ENCODE results near the gene SEC31B. TPM values are rescaled to one million over a fixed set of nuclear protein-coding genes. Genes with fewer than 3 reads are reported as not detected.

SEC31B gene
- 10 to 100 TPM in 1 of 2 donors, 1 to 10 TPM in 1; 9.0 to 13.6 TPM for total RNA-seq
- polyA plus RNA-seq (2013, experiment 1 of 2), result 14.0 TPM
- 13.4 TPM for polyA plus RNA-seq (2013, experiment 2 of 2)
- long read RNA-seq, experiment 1, result 0 reads
- long read RNA-seq, experiment 2, partial matches to known transcripts, result 1 of 6 reads
- long read RNA-seq, experiment 2, other reads (novel, unspliced or antisense), result 5 of 6 reads
- long read RNA-seq, experiment 3, partial matches to known transcripts, result 0 of 3 reads
- long read RNA-seq, experiment 3, other reads (novel, unspliced or antisense), result 3 of 3 reads
- long read RNA-seq, experiment 4, result 0 reads

GRCh38 chr10:100519311-100520051 is at the start of gene SEC31B:
TSS of gene SEC31B (minus strand) at chr10:100519861. CDS start at chr10:100516952, 2,909 bp downstream.
- Histone ChIP-seq H3K36me3 (ENCODE audit: control insufficient read depth, insufficient read depth, low read length) (peaks cover 23% of the 10 kb centered on the region), H3K9ac (ENCODE audit: extremely low read depth, low read length, poor library complexity, severe bottlenecking) (no peak within 1 kb of the TSS), H3K27ac (ENCODE audit: low read depth, low read length) (no peak within 1 kb of the TSS), H3K4me1 (ENCODE audit: control insufficient read depth, insufficient read depth, low read length) (peaks cover 4% of the 10 kb centered on the region), H3K9me3 (ENCODE audit: control insufficient read depth, low read length) (no peaks in the 10 kb centered on the region), H3K27me3 (ENCODE audit: control insufficient read depth, insufficient read depth, low read length, poor library complexity, severe bottlenecking) (peaks cover 55% of the 10 kb centered on the region), H3K4me3 (ENCODE audit: low read length) (peak within 1 kb of the TSS; percentile 70)
- peak within 1 kb of the TSS; percentile 67 for H3K4me3 Mint-ChIP-seq
- WGBS, 2 experiments (ENCODE audit: insufficient coverage in 1 of 2, insufficient read length in 1 of 2), result 1 to 3% methylated on average over 23 to 72 of the region's 72 CpGs
- peaks cover 10% of the 10 kb centered on the region for H3K4me1 Mint-ChIP-seq
- peaks cover 12% of the 10 kb centered on the region for H3K36me3 Mint-ChIP-seq (ENCODE audit: low read depth)
- no peaks in the 10 kb centered on the region for H3K9me3 Mint-ChIP-seq
- H3K27ac Mint-ChIP-seq, result no peak within 1 kb of the TSS
- H3K27me3 Mint-ChIP-seq (ENCODE audit: insufficient read depth), result peaks cover 54% of the 10 kb centered on the region
- TF ChIP-seq CTCF (conservative IDR thresholded peaks at IDR 0.05), result no peak
- peak; percentile 92 for DNase-seq

GRCh38 chr10:100568912-100569311 is 49.3 kb upstream of the SEC31B start:
- Histone ChIP-seq H3K27me3 (ENCODE audit: control insufficient read depth, insufficient read depth, low read length, poor library complexity, severe bottlenecking) (peaks cover 50% of the 10 kb centered on the region), H3K9me3 (ENCODE audit: control insufficient read depth, low read length) (no peaks in the 10 kb centered on the region)
- peaks cover 11% of the 10 kb centered on the region for H3K27me3 Mint-ChIP-seq (ENCODE audit: insufficient read depth)

GRCh38 chr10:100567826-100568225 is 48.2 kb upstream of the SEC31B start:
- H3K4me1 Mint-ChIP-seq, result peaks cover 13% of the 10 kb centered on the region
- 69 to 74% methylated on average over 3 to 6 of the region's 6 CpGs for WGBS, 2 experiments (ENCODE audit: insufficient coverage in 1 of 2, insufficient read length in 1 of 2)
- Histone ChIP-seq H3K4me3 (ENCODE audit: low read length) (no peak overlapping the region), H3K9ac (ENCODE audit: extremely low read depth, low read length, poor library complexity, severe bottlenecking) (no peak overlapping the region), H3K27me3 (ENCODE audit: control insufficient read depth, insufficient read depth, low read length, poor library complexity, severe bottlenecking) (peaks cover 50% of the 10 kb centered on the region), H3K36me3 (ENCODE audit: control insufficient read depth, insufficient read depth, low read length) (no peaks in the 10 kb centered on the region), H3K9me3 (ENCODE audit: control insufficient read depth, low read length) (no peaks in the 10 kb centered on the region), H3K4me1 (ENCODE audit: control insufficient read depth, insufficient read depth, low read length) (no peaks in the 10 kb centered on the region), H3K27ac (ENCODE audit: low read depth, low read length) (no peak overlapping the region)
- no peaks in the 10 kb centered on the region for H3K9me3 Mint-ChIP-seq
- no peak for TF ChIP-seq CTCF (conservative IDR thresholded peaks at IDR 0.05)
- H3K36me3 Mint-ChIP-seq (ENCODE audit: low read depth), result no peaks in the 10 kb centered on the region
- DNase-seq, result peak; percentile 35
- no peak overlapping the region for H3K27ac Mint-ChIP-seq
- H3K4me3 Mint-ChIP-seq, result no peak overlapping the region
- H3K27me3 Mint-ChIP-seq (ENCODE audit: insufficient read depth), result peaks cover 2% of the 10 kb centered on the region

More at GRCh38 chr10:100568912-100569311, 49.3 kb upstream of the SEC31B start:
- DNase-seq, result no peak
- Mint-ChIP-seq H3K36me3 (ENCODE audit: low read depth) (no peaks in the 10 kb centered on the region), H3K9me3 (no peaks in the 10 kb centered on the region), H3K4me1 (peaks cover 11% of the 10 kb centered on the region), H3K4me3 (no peak overlapping the region), H3K27ac (no peak overlapping the region)
- H3K27ac ChIP-seq (ENCODE audit: low read depth, low read length), result no peak overlapping the region
- WGBS, 2 experiments (ENCODE audit: insufficient coverage in 1 of 2, insufficient read length in 1 of 2), result 91 to 94% methylated on average over 3 of the region's 3 CpGs
- H3K4me1 ChIP-seq (ENCODE audit: control insufficient read depth, insufficient read depth, low read length), result no peaks in the 10 kb centered on the region
- H3K9ac ChIP-seq (ENCODE audit: extremely low read depth, low read length, poor library complexity, severe bottlenecking), result no peak overlapping the region
- H3K4me3 ChIP-seq (ENCODE audit: low read length), result no peak overlapping the region
- H3K36me3 ChIP-seq (ENCODE audit: control insufficient read depth, insufficient read depth, low read length), result no peaks in the 10 kb centered on the region
- no peak for TF ChIP-seq CTCF (conservative IDR thresholded peaks at IDR 0.05)
